ENCODE measurements around the gene GTF2H1. TPM values are rescaled to one million over a fixed set of nuclear protein-coding genes. Genes with fewer than 3 reads are reported as not detected.

The GTF2H1 gene
- total and polyA plus RNA-seq, 8 donors = 30.6 to 73.3 (median 64.5) TPM

- no peak for ATAC-seq
Observed at GRCh38 chr11:18368221-18368620, 45.9 kb downstream of the GTF2H1 start.

GRCh38 chr11:18369398-18369797 is 47.0 kb downstream of the GTF2H1 start:
- Histone ChIP-seq H3K4me3 (no peak overlapping the region), H3K36me3 (peaks cover 0 to 39% of the 10 kb centered on the region in 2 donors), H3K9me3 (no peaks in the 10 kb centered on the region), H3K27ac (no peak overlapping the region), H3K4me1 (no peaks in the 10 kb centered on the region), H3K27me3 (no peaks in the 10 kb centered on the region)
- DNase-seq (no peak), ATAC-seq (no peak)
- TF ChIP-seq CTCF (IDR thresholded peaks at IDR 0.05) = no peak
- intact Hi-C loops (cut with DNase I) = no loop called here

More at GRCh38 chr11:18368221-18368620, 45.9 kb downstream of the GTF2H1 start:
- TF ChIP-seq CTCF (IDR thresholded peaks at IDR 0.05) = no peak
- H3K4me3 ChIP-seq = no peak overlapping the region
- intact Hi-C loops (cut with DNase I) = no loop called here
- H3K36me3 ChIP-seq = peaks cover 3 to 51% of the 10 kb centered on the region in 2 donors
- H3K27ac ChIP-seq = no peak overlapping the region
- no peaks in the 10 kb centered on the region for H3K27me3 ChIP-seq
- H3K9me3 ChIP-seq = no peaks in the 10 kb centered on the region
- no peaks in the 10 kb centered on the region for H3K4me1 ChIP-seq
- no peak for DNase-seq

GRCh38 chr11:18371279-18371678 is 48.9 kb downstream of the GTF2H1 start:
- H3K27me3 ChIP-seq = no peaks in the 10 kb centered on the region
- no peak overlapping the region for H3K4me3 ChIP-seq
- H3K4me1 ChIP-seq = no peaks in the 10 kb centered on the region
- ATAC-seq (peak; percentile 63), DNase-seq (no peak)
- intact Hi-C loops (cut with DNase I) = no loop called here
- no peaks in the 10 kb centered on the region for H3K9me3 ChIP-seq
- H3K27ac ChIP-seq = no peak overlapping the region
- H3K36me3 ChIP-seq = peaks cover 0 to 20% of the 10 kb centered on the region in 2 donors
- TF ChIP-seq CTCF (IDR thresholded peaks at IDR 0.05) = no peak

- ATAC-seq (no peak), DNase-seq (no peak)
- Histone ChIP-seq H3K9me3 (no peaks in the 10 kb centered on the region), H3K4me3 (no peak overlapping the region), H3K27me3 (no peaks in the 10 kb centered on the region), H3K27ac (no peak overlapping the region), H3K36me3 (peaks cover 0 to 11% of the 10 kb centered on the region in 2 donors), H3K4me1 (no peaks in the 10 kb centered on the region)
- intact Hi-C loops (cut with DNase I) = no loop called here
- no peak for TF ChIP-seq CTCF (IDR thresholded peaks at IDR 0.05)
Observed at GRCh38 chr11:18372201-18372600, 49.8 kb downstream of the GTF2H1 start.

- TF ChIP-seq CTCF (IDR thresholded peaks at IDR 0.05) = no peak
- H3K36me3 ChIP-seq = no peaks in the 10 kb centered on the region
- no peaks in the 10 kb centered on the region for H3K9me3 ChIP-seq
- H3K4me3 ChIP-seq = no peak overlapping the region
- H3K27me3 ChIP-seq = no peaks in the 10 kb centered on the region
- H3K4me1 ChIP-seq = peaks cover 0 to 4% of the 10 kb centered on the region in 2 donors
- intact Hi-C loops (cut with DNase I) = no loop called here
- H3K27ac ChIP-seq = no peak overlapping the region
- DNase-seq = no peak
- no peak for ATAC-seq
Observed at GRCh38 chr11:18374956-18375355, 52.6 kb downstream of the GTF2H1 start.
